GM23248 (cell line): ENCODE measurements around the gene AEBP1.

Source experiments
- EZH2 ChIP-seq: fragments of 200-600 bp; sonication (generic); IDR thresholded peaks from 2 replicates; pipeline ENCODE4 v1.6.1; 2018; ENCODE audit warnings: antibody characterized with exemption, mild to moderate bottlenecking; ENCODE audit not compliant: insufficient read depth, poor library complexity, severe bottlenecking
- EZH2phosphoT487 ChIP-seq: fragments of 200-600 bp; sonication (generic); IDR thresholded peaks from 2 replicates; pipeline ENCODE4 v1.6.1; 2018; ENCODE audit warnings: antibody characterized with exemption, moderate library complexity, mild to moderate bottlenecking, low read depth; ENCODE audit not compliant: insufficient read depth

- TF ChIP-seq EZH2: no peak
- TF ChIP-seq EZH2phosphoT487: no peak
Measured at GRCh38 chr7:44078521-44078920, 25.6 kb upstream of the AEBP1 start.
